A549 (cell line): ENCODE measurements around the gene PPP1R9A.

ENCODE experiments used
- CTCF ChIP-seq: fragments of >200 bp; sonication (Bioruptor Twin); formaldehyde crosslinking; IDR thresholded peaks from 3 replicates; pipeline ENCODE4 v1.5.1; 2016
- EP300 ChIP-seq, 2 experiments: fragments of >200 bp; sonication (Bioruptor Twin); formaldehyde crosslinking; IDR thresholded peaks; 2 replicates in 1 of 2; 3 replicates in 1 of 2; pipeline ENCODE4 v1.6.1; 2016 to 2017
- PHF8 ChIP-seq: fragments of 200-600 bp; sonication (generic); IDR thresholded peaks from 2 replicates; pipeline ENCODE4 v1.6.1; 2016; ENCODE audit warnings: low read depth, mild to moderate bottlenecking, antibody characterized with exemption, moderate library complexity, borderline replicate concordance
- RAD21 ChIP-seq, 2 experiments: fragments of >200 bp in 1 of 2; sonication (Bioruptor Twin) in 1 of 2; formaldehyde crosslinking in 1 of 2; IDR thresholded peaks in 1 of 2; conservative IDR thresholded peaks in 1 of 2; 2 replicates in 1 of 2; 3 replicates in 1 of 2; pipeline ENCODE4 v1.6.1; 2012 to 2018; ENCODE audit warnings: inconsistent platforms in 1 of 2

GRCh38 chr7:94972296-94972695, 64.9 kb downstream of the PPP1R9A start:
- TF ChIP-seq EP300 (IDR thresholded peaks at IDR 0.05) = no peak; a peak in 1 of 5 replicates
- TF ChIP-seq RAD21 (conservative IDR thresholded peaks at IDR 0.05 in 1 of 2, IDR thresholded peaks at IDR 0.05 in 1 of 2) = no peak
- TF ChIP-seq PHF8 = no peak
- no peak for TF ChIP-seq CTCF
